ENCODE measurements around the gene ZNF22.

DNA sequence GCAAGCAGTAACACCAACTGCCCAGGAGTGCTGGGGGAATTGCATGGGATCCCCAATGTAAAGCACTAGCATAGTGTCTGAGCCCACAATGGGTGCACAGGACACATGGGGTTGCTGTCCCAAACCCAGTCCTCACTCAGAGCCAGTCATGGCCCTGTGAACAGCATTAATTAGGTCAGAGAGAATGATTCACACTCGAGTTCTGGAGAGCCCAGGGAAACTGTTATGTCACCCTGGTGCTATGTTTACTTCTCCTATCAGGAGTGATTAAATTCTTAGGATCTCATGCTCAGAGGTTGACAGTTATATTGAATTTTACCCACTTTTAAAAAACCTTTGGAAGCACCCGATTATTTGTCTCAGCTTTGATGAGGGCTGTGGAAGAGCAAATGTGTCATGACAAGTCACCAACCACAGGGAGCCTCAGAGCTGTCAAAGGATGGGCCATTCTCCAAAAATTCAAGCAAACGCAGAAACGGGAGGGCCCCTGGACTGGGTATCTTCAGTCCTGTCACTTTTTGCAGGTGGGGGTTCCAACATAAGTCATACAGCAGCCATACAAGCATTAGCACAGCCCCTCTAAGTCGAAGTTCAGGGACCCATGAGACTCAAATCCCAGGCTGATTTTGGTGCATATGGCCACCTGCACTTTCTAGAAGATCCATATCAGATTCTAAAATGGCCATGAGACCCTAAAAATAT lies 42.4 kb upstream of the ZNF22 start:
- TF ChIP-seq CTCF (IDR thresholded peaks at IDR 0.05) (no peak), POLR2A (IDR thresholded peaks at IDR 0.05) (no peak)
